COLO668 (cell line): ENCODE data around the gene PBX2.
"Not testable (repeated sequence)": the region's sequence is repeated elsewhere in the genome, so short reads cannot be mapped to it uniquely, and the experiment has no call there.

Experiments
- DNase-seq: peaks from one replicate; lab custom pipeline; 2025; ENCODE audit not compliant: unreplicated experiment; lab: John Stamatoyannopoulos, UW

The PBX2 gene

DNA sequence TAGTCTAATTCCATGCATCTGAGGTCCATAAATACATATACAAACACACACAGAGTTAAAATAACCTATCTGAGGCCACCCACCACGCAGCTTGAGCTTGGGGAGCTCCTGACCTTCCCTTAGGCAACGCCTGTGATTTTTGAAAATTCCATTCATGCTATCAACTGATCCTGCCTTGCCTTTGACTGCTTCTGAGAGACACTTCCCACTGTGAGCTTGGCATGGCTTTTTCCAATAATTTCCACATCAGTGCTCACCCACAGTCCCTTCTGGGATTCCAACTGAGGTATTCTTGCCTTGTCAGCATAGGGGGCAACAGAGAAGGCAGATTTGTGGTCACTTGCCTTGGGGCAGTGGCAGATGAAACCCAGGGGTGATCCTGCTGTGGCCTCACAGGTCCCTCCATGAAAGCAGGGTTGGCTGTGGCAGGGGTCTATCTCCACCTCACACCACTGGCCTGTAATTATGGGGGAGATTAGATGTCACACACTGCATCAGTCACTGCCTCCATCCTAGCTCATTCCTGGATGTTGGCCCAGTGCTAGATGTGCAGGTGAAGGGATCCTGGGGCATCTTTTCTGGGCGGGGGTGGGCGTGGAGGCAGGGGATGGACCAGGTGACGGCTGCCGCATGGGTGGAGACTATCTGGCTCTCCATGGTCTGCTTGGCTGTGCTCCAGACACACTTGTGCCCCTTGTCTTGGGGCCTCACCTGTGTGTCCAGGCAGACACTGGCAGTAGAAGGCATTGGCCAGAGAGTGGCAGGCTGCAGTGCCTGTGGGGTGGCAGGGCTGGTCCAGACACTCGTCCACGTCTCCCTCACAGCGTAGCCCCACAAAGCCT is 13.6 kb upstream of the PBX2 start:
- DNase-seq, result no peak

- DNase-seq, result no peak
Observed at GRCh38 chr6:32202186-32202585, 12.2 kb upstream of the PBX2 start.

- DNase-seq, result no peak
Observed at GRCh38 chr6:32200711-32201475, 10.9 kb upstream of the PBX2 start.

DNA sequence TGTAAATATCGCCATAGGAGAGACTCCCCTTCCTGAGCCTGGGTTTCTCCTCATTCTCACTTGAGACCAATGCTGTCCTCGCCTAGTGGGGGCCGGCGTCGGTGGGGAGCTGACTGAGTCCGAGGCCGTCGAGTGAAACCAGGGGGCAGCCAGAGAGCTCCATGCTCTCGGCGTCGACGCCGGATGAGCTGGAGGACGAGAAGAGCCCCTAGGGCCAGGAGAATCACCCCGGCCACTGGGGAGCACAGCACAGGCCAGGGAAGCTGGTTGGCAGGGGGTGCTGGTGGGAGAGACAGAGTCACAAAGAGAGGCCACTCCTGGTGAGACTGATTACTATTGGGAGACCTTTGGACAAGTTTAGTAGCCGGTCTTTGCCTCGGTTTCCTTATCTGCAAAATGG is 8.9 kb upstream of the PBX2 start:
- no peak for DNase-seq

GRCh38 chr6:32198345-32198696 is 8.3 kb upstream of the PBX2 start:
- no peak for DNase-seq

DNA sequence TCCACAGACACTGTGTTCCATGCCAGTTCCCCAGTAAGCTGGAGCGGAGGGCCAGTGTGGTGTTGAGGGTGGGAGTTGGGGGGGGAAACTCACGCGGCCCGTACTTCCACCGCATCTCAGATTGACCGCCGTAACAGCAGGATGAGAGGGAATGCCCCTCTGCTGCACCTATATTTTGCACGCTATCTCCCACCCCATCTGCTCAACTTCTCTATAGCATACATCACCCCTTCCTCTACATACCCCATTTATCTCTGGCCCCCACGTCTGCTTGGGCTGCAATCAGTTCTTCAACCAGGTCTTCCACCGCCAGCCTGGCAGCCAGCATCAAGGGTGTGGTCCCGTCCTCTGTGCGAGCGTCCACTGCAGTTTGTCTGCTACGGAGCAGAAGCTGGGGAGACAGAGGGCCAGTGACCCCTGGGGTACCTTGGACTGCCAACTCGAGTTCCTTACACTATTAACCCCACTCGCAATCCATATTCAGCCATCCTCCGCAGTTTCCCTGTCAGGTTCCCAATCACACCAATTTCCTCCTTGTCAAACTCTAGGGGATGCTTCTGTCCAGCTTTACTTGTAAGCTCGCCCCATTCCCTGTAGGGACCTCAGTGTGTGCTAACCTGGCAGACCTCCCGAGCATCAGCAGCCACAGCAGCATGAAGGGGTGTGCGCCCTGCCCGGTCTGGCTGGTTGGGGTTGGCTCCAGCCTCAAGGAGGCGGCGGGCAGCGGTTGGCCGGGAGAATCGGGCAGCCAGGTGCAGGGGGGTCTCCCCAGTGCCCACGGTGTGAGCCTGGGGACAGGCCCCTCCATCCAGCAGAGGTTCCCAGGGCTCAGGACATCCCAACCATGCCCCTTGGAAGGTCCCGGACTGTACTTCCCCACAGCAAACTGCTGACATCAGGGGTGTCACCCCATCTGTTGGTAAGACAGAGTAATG is 6.9 kb upstream of the PBX2 start:
- no peak for DNase-seq

GRCh38 chr6:32195902-32196681 is 6.1 kb upstream of the PBX2 start:
- DNase-seq, result peak; percentile 85

- peak; percentile 99 for DNase-seq
Observed at GRCh38 chr6:32195652-32195901, 5.6 kb upstream of the PBX2 start.

DNA sequence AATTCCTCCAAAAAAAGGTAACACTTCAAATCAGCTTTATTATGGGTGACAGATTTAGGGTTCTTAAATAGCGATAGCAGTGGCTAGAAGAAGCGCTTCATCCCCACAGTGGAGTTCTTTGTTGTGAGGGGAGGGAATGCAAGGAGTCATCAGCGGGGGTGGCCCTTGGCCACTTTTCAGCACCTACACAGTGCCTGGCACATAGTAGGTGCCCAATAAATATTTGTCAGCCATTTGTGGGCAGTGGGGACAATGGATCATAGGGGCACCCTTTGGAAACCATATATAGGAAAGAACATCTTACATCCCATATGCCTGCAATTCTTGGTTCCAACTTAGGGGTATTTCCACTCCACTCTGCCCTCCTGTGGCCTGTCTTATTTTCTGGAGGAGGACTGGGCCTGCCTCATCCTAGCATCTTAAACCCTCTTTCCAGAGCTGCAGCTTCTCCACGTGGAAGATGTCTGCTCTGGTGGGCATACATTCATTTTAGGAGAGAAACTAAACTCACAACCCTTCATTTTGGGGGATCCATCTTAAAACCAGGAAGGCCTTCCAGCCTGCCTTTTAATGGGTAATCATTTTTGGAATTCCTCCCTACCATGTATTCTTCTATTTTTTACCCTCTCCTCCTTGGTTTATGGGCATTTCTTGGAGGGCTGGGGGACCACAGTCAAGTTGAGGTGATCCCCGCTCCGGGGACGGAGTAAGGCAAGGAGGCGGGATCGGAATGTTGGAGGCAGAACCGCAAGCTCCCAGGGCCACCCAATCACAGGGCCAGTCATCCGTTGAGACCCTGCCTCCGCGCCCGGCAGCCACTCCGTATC is 5.0 kb upstream of the PBX2 start:
- DNase-seq, result no peak

DNA sequence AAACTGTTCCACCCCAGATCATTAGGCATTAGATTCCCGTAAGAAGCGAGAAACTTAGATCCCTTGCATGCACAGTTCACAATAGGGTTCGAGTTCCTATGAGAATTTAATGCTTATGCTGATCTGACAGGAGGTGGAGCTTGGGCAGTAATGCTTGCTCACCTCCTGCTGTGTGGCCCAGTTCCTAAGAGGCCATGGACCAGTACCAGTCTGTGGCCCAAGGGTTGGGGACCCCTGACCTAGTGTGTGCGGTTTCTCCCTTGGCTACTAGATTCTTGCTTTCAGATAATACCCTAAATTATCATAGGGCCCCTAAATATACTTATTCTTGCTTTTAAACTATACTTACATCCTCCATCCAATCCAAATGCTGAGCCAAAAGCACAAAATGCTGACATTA is 4.4 kb upstream of the PBX2 start:
- DNase-seq, result no peak

GRCh38 chr6:32193096-32193495 is 3.1 kb upstream of the PBX2 start:
- DNase-seq, result not testable (repeated sequence)

GRCh38 chr6:32192608-32193039 is 2.6 kb upstream of the PBX2 start, which contains the start of gene GPSM3:
TSS of gene GPSM3 (minus strand) at chr6:32192643. CDS start at chr6:32192513, 130 bp downstream.
- peak; percentile 19 for DNase-seq

DNA sequence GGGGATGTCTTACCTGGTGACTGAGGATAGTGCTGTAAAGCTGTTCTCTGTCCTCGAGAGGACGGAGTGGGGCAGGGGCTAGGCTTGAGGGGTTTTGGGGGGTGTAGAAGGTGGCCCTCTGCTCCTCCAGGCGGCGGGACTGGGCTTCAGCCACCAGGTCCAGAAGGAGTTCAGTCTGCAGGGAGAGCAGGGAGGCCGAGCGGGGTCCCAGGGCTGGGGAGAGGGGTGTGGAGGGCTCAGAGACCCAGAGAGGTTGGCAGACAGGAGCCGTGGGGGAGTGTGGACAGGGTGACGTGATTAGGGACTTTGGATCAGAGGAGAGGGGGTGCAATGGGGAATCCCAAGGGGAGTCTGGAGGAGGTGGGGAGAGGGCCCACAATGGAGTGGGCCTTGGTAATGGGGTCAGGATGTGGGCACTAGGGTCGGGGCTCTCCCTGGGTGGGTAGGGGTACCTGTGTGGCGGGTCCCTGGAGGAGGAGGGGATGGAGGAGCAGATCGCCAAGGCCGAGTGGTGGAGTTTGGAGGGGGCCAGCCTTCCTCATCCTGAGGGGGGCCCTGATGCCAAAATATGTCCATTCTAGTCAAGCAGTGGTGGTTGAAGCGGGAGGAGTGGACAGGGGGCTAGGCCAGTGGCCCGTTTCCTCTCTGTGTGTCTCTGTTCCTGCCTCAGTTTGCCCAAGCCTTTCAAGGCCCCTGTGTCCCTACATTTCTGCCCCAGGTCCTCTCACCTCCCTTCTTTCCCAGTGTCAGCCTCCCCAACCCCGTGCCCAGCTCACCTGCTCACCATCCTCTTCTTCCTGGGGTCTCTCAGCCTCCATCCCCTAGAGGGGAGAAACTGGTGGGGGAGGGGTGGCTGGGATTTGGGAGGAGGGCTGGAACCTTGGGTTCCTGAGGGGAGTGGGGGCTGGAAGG is 1.9 kb upstream of the PBX2 start:
- DNase-seq, result no peak

GRCh38 chr6:32190911-32191677 is 1.1 kb upstream of the PBX2 start:
- DNase-seq, result no peak

DNA sequence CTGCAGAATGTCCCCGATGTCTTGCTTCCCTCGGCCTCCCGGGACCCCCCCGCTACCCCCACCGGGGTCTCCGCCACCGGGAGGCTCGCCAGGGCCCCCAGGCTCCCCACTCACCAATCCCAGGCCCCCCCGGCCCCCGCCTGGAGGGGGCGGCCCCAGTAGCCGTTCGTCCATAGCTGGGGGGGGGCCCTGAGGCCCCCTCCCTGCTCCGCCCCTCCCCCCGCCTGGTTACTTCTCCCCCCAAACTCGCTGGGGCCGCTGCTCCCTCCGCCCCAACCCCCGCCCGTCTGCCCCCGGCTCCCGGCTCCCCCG is 304 bp downstream of the PBX2 start:
- no peak for DNase-seq

DNA sequence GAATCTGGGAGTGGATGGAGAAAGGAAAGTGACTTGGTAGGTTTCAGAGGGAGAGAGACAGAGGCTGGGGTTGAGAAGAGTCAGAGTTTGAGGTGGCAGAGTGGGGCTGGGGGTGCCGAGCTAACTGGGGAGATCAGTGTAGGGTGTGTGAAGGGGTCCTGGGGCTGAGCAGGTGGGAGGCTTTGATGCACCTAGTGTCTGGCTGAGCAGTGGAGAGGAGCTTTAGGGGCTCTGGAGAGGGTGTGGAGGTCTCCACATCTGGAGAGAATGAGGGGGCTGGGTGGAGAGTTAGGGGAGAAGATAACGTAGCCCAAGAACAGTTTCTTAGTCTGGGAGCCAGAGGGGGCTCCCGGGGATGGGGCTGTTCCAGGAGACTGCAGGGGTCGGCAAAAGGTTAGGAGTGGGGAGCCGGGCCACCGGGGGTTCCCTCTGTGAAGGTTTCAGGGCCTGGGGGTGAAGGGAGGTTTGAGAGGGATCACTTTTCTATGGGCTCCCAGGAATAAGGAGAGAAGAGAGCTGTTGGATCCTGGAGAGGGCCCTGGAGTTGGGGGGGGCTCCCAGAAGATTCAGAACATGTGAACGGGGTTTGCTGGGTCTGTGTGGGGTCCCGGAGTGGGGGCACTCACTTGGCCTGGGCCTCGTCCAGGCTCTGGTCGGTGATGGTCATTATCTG is 797 bp downstream of the PBX2 start:
- no peak for DNase-seq

- no peak for DNase-seq
Observed at GRCh38 chr6:32188381-32189068, 1.5 kb downstream of the PBX2 start.
